HCT116 (cell line): ENCODE data around the gene ZNF469. TPM values are rescaled to one million over a fixed set of nuclear protein-coding genes. Genes with fewer than 3 reads are reported as not detected.
"Not testable (repeated sequence)": the region's sequence is repeated elsewhere in the genome, so short reads cannot be mapped to it uniquely, and the experiment has no call there.

Experiments used
- ATAC-seq: fragments of 200-7000 bp; cut with Tn5 transposase; 2 replicates; pipeline ENCODE4 v1.9.1; 2020; ENCODE audit warnings: mild to moderate bottlenecking, moderate library complexity
- BruUV-seq: library from RNA; stranded (reverse); fragments of 400-500 nt; replicated peaks from 2 replicates; lab custom pipeline; 2021; lab: Mats Ljungman, UMichigan
- CTCF ChIA-PET: fragments of 300-600 bp; sonication (Branson Sonifier 250); formaldehyde crosslinking; loops from one replicate; lab custom pipeline; 2021; ENCODE audit warnings: antibody characterized with exemption; lab: Charles Lee
- POLR2A ChIA-PET: fragments of 300-600, 350-600 bp; sonication (Branson Sonifier 250); formaldehyde crosslinking; loops from one replicate; lab custom pipeline; 2021; ENCODE audit warnings: antibody characterized with exemption; lab: Charles Lee
- RAD21 ChIA-PET, 2 experiments: fragments of 300-600 bp; sonication (Branson Sonifier 250); formaldehyde crosslinking; loops; one replicate each; lab custom pipeline; 2023; ENCODE audit warnings: low total read pairs in 2 of 2; ENCODE audit not compliant: uncharacterized antibody in 2 of 2, unreplicated experiment in 2 of 2, low non-redundant PET in 1 of 2; lab: Charles Lee
- DNase-seq: peaks from one replicate; pipeline ENCODE4 v3.0.0-alpha.2; 2010; ENCODE audit warnings: low read depth, low spot score
- H2AFZ ChIP-seq: fragments of 200-600 bp; shearing (Covaris generic), sonication (generic); 2 replicates; pipeline ENCODE4 v1.6.1; 2017; ENCODE audit warnings: low read depth, mixed run types, mixed read lengths, antibody characterized with exemption, low read length; ENCODE audit not compliant: poor library complexity, severe bottlenecking
- H3K27ac ChIP-seq: 2 replicates; pipeline ENCODE4 v1.5.1; 2012; ENCODE audit warnings: low read depth, low read length
- H3K27me3 ChIP-seq: fragments of 200-600 bp; sonication (generic); 2 replicates; pipeline ENCODE4 v1.6.1; 2016; ENCODE audit warnings: mixed run types, low read length, mixed read lengths; ENCODE audit not compliant: insufficient read depth
- H3K36me3 ChIP-seq, 2 experiments: fragments of 200-500 bp in 1 of 2; fragments of 200-600 bp in 1 of 2; sonication (Bioruptor generic) in 1 of 2; sonication (generic) in 1 of 2; 2 replicates each; pipeline versions ENCODE4 v1.5.1 to v1.6.1; 2014 to 2016; ENCODE audit warnings: low read length in 2 of 2, inconsistent platforms in 1 of 2, mixed read lengths in 1 of 2, mixed run types in 1 of 2; ENCODE audit not compliant: insufficient read depth in 2 of 2, control insufficient read depth in 1 of 2
- H3K4me1 ChIP-seq, 2 experiments: fragments of 200-600 bp in 1 of 2; sonication (generic) in 1 of 2; 2 replicates each; pipeline versions ENCODE4 v1.5.1 to v1.6.1; 2012 to 2017; ENCODE audit warnings: low read length in 2 of 2, inconsistent platforms in 1 of 2, mild to moderate bottlenecking in 1 of 2, mixed read lengths in 1 of 2, mixed run types in 1 of 2, moderate library complexity in 1 of 2; ENCODE audit not compliant: insufficient read depth in 2 of 2, control insufficient read depth in 1 of 2
- H3K4me2 ChIP-seq: fragments of 200-600 bp; sonication (generic); 2 replicates; pipeline ENCODE4 v1.6.1; 2017; ENCODE audit warnings: mixed run types, low read length, mixed read lengths
- H3K4me3 ChIP-seq, 2 experiments: fragments of 200-600 bp in 1 of 2; sonication (generic) in 1 of 2; replicated peaks in 1 of 2; 2 replicates each; pipeline ENCODE4 v1.5.1; 2011 to 2016; ENCODE audit warnings: low read length in 2 of 2, control low read depth in 1 of 2, low read depth in 1 of 2, mild to moderate bottlenecking in 1 of 2, mixed read lengths in 1 of 2, mixed run types in 1 of 2
- H3K79me2 ChIP-seq: fragments of 200-600 bp; sonication (generic); 2 replicates; pipeline ENCODE4 v1.6.1; 2017; ENCODE audit warnings: mild to moderate bottlenecking, mixed run types, low read length, moderate library complexity, mixed read lengths; ENCODE audit not compliant: insufficient read depth
- H3K9ac ChIP-seq: fragments of 200-600 bp; sonication (generic); 2 replicates; pipeline ENCODE4 v1.6.1; 2016; ENCODE audit warnings: low read length, mixed read lengths
- H3K9me2 ChIP-seq: fragments of 200-600 bp; sonication (generic), shearing (Covaris generic); 2 replicates; pipeline ENCODE4 v1.6.1; 2017; ENCODE audit warnings: mixed run types, mild to moderate bottlenecking, moderate library complexity; ENCODE audit not compliant: insufficient read depth
- H3K9me3 ChIP-seq, 2 experiments: fragments of 200-500 bp in 1 of 2; fragments of 200-600 bp in 1 of 2; sonication (Bioruptor generic) in 1 of 2; sonication (generic) in 1 of 2; 2 replicates each; pipeline ENCODE4 v1.6.1; 2014 to 2017; ENCODE audit warnings: low read length in 2 of 2, mixed read lengths in 2 of 2, inconsistent platforms in 1 of 2, low read depth in 1 of 2, mild to moderate bottlenecking in 1 of 2, mixed run types in 1 of 2, moderate library complexity in 1 of 2; ENCODE audit not compliant: control insufficient read depth in 1 of 2, insufficient read depth in 1 of 2
- H4K20me1 ChIP-seq: fragments of 200-600 bp; sonication (generic), shearing (Covaris generic); 2 replicates; pipeline ENCODE4 v1.6.1; 2017; ENCODE audit warnings: mixed run types, mild to moderate bottlenecking, moderate library complexity; ENCODE audit not compliant: insufficient read depth
- ELF1 ChIP-seq: IDR thresholded peaks from 2 replicates; pipeline ENCODE4 v1.6.1; 2012; ENCODE audit warnings: low read depth, borderline replicate concordance
- EZH2 ChIP-seq: fragments of 200-600 bp; sonication (generic); IDR thresholded peaks from 2 replicates; pipeline ENCODE4 v1.6.1; 2017; ENCODE audit warnings: antibody characterized with exemption, mixed run types
- SIN3A ChIP-seq: IDR thresholded peaks from 2 replicates; pipeline ENCODE4 v1.6.1; 2012; ENCODE audit warnings: low read depth
- SRF ChIP-seq: IDR thresholded peaks from 2 replicates; pipeline ENCODE4 v1.6.1; 2012; ENCODE audit warnings: low read depth
- YY1 ChIP-seq: IDR thresholded peaks from 2 replicates; pipeline ENCODE4 v1.6.1; 2011; ENCODE audit warnings: low read length, low read depth, moderate library complexity, mild to moderate bottlenecking; ENCODE audit not compliant: insufficient replicate concordance; ENCODE audit errors: extremely low read depth
- ZNF274 ChIP-seq: fragments of 200-500 bp; sonication (Bioruptor generic); IDR thresholded peaks from 2 replicates; pipeline ENCODE4 v1.6.1; 2014; ENCODE audit warnings: mild to moderate bottlenecking, low read depth, low read length, inconsistent platforms
- intact Hi-C: fragments of 100-400 bp; cut with micrococcal nuclease; formaldehyde crosslinking; loops from 2 replicates; pipeline ENCODE4 v1.10.0; 2022
- total RNA-seq: library from RNA; stranded (reverse); gene quantifications from one replicate; pipeline ENCODE4 v1.2.1, GENCODE V29; 2021; ENCODE audit not compliant: unreplicated experiment
- TF ChIP-seq, protein P1 (sequence below): IDR thresholded peaks from 2 replicates; pipeline ENCODE4 v1.6.1; 2012; ENCODE audit warnings: low read depth
- TF ChIP-seq, protein P2 (sequence below): IDR thresholded peaks from 2 replicates; pipeline ENCODE4 v1.6.1; 2012

ZNF469 gene
- total RNA-seq, 1 experiment from 2014 or later, result 5.9 TPM

DNA sequence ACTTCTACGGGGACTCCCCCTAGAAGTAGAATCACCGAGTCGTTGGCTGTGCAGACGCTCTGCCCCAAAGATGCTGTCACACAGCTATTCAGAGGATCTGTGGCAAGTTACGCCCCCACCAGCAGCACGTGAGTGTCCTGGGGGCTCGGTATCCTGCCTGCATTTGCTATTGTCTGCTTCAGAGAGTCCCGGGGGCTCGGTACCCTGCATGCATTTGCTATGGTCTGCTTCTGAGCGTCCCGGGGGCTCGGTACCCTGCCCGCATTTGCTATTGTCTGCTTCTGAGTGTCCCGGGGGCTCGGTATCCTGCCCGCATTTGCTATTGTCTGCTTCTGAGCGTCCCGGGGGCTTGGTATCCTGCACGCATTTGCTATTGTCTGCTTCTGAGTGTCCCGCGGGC, 23.8 kb upstream of the ZNF469 start:
- Histone ChIP-seq H3K4me1 (no peaks in the 10 kb centered on the region), H4K20me1 (no peaks in the 10 kb centered on the region), H3K27me3 (peaks cover 29% of the 10 kb centered on the region; the same call in 1 of the 2 replicates), H3K4me2 (no peak overlapping the region), H3K36me3 (no peaks in the 10 kb centered on the region), H3K9me3 (no peaks in the 10 kb centered on the region), H3K79me2 (no peaks in the 10 kb centered on the region), H3K9me2 (no peaks in the 10 kb centered on the region), H3K4me3 (no peak overlapping the region), H2AFZ (no peak overlapping the region)
- ChIA-PET CTCF (no interaction called here), RAD21 (no interaction called here), POLR2A (no interaction called here)
- no TSS peak for BruUV-seq
- DNase-seq (no peak), ATAC-seq (no peak)
- intact Hi-C loops, result no loop called here
- TF ChIP-seq EZH2 (no peak), ZNF274 (no peak), ELF1 (no peak), SIN3A (no peak), YY1 (no peak), SRF (no peak)
- TF ChIP-seq, protein P1, sequence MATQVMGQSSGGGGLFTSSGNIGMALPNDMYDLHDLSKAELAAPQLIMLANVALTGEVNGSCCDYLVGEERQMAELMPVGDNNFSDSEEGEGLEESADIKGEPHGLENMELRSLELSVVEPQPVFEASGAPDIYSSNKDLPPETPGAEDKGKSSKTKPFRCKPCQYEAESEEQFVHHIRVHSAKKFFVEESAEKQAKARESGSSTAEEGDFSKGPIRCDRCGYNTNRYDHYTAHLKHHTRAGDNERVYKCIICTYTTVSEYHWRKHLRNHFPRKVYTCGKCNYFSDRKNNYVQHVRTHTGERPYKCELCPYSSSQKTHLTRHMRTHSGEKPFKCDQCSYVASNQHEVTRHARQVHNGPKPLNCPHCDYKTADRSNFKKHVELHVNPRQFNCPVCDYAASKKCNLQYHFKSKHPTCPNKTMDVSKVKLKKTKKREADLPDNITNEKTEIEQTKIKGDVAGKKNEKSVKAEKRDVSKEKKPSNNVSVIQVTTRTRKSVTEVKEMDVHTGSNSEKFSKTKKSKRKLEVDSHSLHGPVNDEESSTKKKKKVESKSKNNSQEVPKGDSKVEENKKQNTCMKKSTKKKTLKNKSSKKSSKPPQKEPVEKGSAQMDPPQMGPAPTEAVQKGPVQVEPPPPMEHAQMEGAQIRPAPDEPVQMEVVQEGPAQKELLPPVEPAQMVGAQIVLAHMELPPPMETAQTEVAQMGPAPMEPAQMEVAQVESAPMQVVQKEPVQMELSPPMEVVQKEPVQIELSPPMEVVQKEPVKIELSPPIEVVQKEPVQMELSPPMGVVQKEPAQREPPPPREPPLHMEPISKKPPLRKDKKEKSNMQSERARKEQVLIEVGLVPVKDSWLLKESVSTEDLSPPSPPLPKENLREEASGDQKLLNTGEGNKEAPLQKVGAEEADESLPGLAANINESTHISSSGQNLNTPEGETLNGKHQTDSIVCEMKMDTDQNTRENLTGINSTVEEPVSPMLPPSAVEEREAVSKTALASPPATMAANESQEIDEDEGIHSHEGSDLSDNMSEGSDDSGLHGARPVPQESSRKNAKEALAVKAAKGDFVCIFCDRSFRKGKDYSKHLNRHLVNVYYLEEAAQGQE, result no peak
- TF ChIP-seq, protein P2, sequence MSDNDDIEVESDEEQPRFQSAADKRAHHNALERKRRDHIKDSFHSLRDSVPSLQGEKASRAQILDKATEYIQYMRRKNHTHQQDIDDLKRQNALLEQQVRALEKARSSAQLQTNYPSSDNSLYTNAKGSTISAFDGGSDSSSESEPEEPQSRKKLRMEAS, result no peak
- TF ChIP-seq, all 23 proteins: peak for 0
- H3K27ac ChIP-seq, result no peak overlapping the region
- no peak overlapping the region for H3K9ac ChIP-seq

DNA sequence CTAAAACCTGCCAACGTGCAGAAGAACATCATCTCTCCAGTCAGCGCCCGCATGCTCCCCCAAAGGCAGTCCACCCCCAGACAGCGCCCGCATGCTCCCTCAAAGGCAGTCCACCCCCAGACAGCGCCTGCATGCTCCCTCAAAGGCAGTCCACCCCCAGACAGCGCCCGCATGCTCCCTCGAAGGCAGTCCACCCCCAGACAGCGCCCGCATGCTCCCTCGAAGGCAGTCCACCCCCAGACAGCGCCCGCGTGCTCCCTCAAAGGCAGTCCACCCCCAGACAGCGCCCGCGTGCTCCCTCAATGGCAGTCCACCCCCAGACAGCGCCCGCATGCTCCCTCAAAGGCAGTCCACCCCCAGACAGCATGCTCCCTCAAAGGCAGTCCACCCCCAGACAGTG, 22.4 kb upstream of the ZNF469 start:
- H3K9ac ChIP-seq, ATAC-seq, H3K36me3 ChIP-seq, POLR2A ChIA-PET, H3K4me2 ChIP-seq, intact Hi-C loops, BruUV-seq, H3K4me1 ChIP-seq, H3K9me3 ChIP-seq, DNase-seq, H4K20me1 ChIP-seq, CTCF ChIA-PET, RAD21 ChIA-PET, H3K9me2 ChIP-seq, H3K27ac ChIP-seq, H3K4me3 ChIP-seq, H2AFZ ChIP-seq, H3K79me2 ChIP-seq: not testable (repeated sequence)
- peaks cover 30% of the 10 kb centered on the region; the same call in 1 of the 2 replicates for H3K27me3 ChIP-seq
